IPS-20b (cell line): Measurements from ENCODE around the gene CIART.

Experiments
- H3K27ac ChIP-seq: one replicate; pipeline ENCODE4 v1.5.1; 2013; ENCODE audit warnings: low read length
- H3K27me3 ChIP-seq: 2 replicates; pipeline ENCODE4 v1.6.1; 2013; ENCODE audit warnings: mild to moderate bottlenecking, low read length, inconsistent platforms; ENCODE audit not compliant: insufficient read depth
- H3K36me3 ChIP-seq: 2 replicates; pipeline ENCODE4 v1.6.1; 2013; ENCODE audit warnings: low read depth, mild to moderate bottlenecking, inconsistent platforms, low read length, moderate library complexity; ENCODE audit not compliant: insufficient read depth
- H3K4me1 ChIP-seq: 2 replicates; pipeline ENCODE4 v1.6.1; 2013; ENCODE audit warnings: mild to moderate bottlenecking, control low read depth, inconsistent platforms, low read length, moderate library complexity; ENCODE audit not compliant: insufficient read depth
- H3K4me3 ChIP-seq: 2 replicates; pipeline ENCODE4 v1.5.1; 2013; ENCODE audit warnings: mild to moderate bottlenecking, low read length, inconsistent platforms
- H3K9ac ChIP-seq: 2 replicates; pipeline ENCODE4 v1.6.1; 2013; ENCODE audit warnings: low read depth, mild to moderate bottlenecking, inconsistent platforms, low read length, moderate library complexity
- H3K9me3 ChIP-seq: 2 replicates; pipeline ENCODE4 v1.6.1; 2013; ENCODE audit warnings: mild to moderate bottlenecking, low read depth, low read length, inconsistent platforms; ENCODE audit not compliant: insufficient read depth

CIART gene

DNA sequence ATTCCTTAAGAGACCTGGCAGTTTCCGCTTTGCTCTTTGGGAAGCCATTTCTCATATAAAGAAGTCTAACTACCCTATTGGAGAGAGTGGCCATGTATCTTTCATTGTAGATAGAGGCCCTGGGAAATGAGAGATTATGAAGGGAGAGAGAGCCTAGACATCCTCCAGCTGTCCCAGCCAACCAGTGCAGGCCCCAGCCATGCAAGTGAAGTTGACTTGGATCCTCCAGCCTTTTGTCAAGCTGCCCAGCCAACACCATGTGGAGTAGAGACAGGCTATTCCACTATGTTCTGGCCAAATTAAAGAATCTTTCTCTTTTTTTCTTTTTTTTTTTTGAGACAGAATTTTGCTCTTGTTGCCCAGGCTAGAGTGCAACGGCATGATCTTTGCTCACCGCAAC, 39.4 kb upstream of the CIART start:
- Histone ChIP-seq H3K9ac (no peak overlapping the region), H3K27me3 (no peaks in the 10 kb centered on the region), H3K36me3 (no peaks in the 10 kb centered on the region), H3K27ac (no peak overlapping the region), H3K9me3 (no peaks in the 10 kb centered on the region), H3K4me1 (no peaks in the 10 kb centered on the region), H3K4me3 (no peak overlapping the region)

DNA sequence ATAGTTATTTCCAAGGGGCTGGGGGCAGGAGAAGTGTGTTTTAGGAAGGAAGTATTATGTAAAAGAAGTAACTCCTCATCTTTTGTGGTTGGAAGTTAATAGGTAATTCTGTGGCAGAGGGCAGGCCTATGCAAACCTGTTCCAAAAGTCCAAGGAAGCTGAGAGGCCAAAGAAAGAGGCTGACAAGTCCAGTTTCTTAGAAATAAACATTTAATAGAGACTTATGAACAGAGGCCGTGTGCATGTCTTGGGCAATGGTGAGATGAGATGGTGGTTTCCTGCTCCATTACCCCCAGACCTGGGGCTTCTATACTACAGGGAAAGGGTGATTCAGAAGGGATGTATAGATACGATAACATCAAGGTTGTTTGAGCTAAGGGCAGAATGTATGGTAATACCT, 32.4 kb upstream of the CIART start:
- Histone ChIP-seq H3K9me3 (no peaks in the 10 kb centered on the region), H3K9ac (no peak overlapping the region), H3K36me3 (no peaks in the 10 kb centered on the region), H3K4me3 (no peak overlapping the region), H3K4me1 (no peaks in the 10 kb centered on the region), H3K27ac (no peak overlapping the region), H3K27me3 (no peaks in the 10 kb centered on the region)

DNA sequence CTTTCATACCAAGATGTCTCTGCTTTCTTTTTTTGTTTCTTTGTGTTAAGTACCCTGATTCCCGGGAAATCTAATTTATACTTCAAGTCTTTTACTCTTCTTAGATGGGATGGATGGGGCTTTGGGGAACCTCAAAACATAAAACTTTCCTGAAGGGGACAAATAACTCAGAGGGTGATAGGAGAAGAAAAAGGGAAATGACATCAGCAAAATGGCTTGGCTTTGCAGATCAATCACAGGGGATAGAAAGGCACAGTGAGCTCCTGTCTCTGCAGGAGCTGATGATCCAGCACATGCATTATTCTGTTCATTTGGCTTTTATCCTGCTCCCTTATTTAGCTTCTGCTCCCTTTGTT, 26.2 kb upstream of the CIART start:
- H3K4me3 ChIP-seq: peak overlapping the region; percentile 94
- peaks cover 28% of the 10 kb centered on the region; the same call in 1 of the 2 replicates for H3K4me1 ChIP-seq
- H3K27me3 ChIP-seq: no peaks in the 10 kb centered on the region
- peak overlapping the region; percentile 87 for H3K27ac ChIP-seq
- H3K9ac ChIP-seq: peak overlapping the region; percentile 88
- H3K9me3 ChIP-seq: no peaks in the 10 kb centered on the region
- H3K36me3 ChIP-seq: peaks cover 4% of the 10 kb centered on the region

DNA sequence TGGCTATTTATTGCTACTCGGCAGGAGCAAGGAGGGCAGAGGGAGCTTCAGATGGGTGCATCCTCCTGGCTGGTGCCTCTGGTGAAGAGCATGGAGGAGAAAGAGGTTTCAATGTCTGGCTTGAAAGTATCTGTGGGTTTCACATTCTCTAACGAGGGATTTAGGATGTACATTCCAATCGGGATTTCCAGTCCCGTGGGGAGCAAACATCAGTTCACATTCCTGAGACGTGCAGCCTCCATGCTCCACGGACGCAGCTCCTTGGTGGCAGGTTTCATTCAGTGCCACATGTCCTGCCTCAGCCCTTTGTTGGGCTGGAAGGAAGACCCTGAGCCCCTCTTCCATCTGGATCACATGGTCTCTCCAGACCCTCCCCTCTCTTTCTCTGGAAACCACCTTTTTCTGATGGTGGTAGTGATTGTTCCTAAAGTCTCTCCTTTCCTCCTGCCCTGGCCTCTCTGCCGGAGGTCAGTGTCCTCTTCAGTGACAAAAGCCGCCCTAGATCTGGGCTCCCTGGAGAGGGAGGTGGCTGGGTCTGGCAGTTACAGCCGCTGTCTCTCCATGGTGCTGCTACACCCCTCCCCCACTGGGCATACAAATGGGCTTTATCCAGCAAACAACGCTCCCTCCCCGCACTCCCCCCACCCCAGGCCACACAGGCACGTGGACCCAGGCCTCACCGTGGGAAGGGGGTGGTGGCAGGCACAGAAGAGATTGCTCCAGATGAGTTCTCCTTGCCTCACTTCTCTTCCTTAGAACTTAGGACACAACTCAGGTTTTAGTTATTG, 25.6 kb upstream of the CIART start:
- Histone ChIP-seq H3K9me3 (no peaks in the 10 kb centered on the region), H3K4me3 (peak overlapping the region; percentile 94), H3K36me3 (peaks cover 10% of the 10 kb centered on the region), H3K9ac (peak overlapping the region; percentile 88), H3K27me3 (no peaks in the 10 kb centered on the region), H3K4me1 (peaks cover 28% of the 10 kb centered on the region; the same call in 1 of the 2 replicates), H3K27ac (peak overlapping the region; percentile 87)

DNA sequence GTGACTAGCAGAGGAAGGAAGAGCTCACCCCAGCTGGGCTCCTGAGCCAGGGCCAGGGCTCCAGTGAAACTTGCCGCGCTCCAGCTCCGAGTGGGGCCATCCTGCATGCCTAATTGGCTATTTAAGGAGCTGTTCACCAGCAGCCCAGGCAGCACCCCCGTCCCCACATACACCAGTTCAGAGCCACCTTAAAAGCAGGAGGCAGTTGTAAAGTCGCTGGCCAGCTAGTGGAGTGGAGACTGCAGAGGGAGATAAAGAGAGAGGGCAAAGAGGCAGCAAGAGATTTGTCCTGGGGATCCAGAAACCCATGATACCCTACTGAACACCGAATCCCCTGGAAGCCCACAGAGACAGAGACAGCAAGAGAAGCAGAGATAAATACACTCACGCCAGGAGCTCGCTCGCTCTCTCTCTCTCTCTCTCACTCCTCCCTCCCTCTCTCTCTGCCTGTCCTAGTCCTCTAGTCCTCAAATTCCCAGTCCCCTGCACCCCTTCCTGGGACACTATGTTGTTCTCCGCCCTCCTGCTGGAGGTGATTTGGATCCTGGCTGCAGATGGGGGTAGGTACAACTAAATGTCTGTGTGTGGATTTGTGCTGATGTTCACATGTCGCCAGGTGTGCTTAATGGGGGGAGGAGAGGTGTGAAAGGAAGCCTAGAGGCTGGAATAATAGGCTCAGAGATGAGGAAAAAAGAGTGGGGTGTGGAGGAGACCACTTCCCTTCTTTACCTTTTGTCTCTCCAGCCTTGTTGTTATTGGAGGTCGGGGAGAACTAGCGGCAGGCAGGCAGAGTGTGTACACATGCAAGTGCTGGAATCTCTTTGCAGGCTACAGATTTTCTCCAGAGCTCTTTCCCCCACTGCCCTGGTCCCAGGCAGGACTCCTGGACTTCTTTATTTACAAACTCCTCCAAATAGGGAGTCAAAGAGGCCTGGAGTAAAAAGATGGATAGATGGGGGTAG, 24.4 kb upstream of the CIART start, which contains the start of gene CA14:
Gene CA14 (plus strand): TSS at position 151 of the 962 bp plus-strand sequence. CDS start 355 bp downstream, at position 506.
- Histone ChIP-seq H3K27ac (peak within 1 kb of the TSS; percentile 87), H3K36me3 (peaks cover 21% of the 10 kb centered on the region), H3K4me1 (peaks cover 28% of the 10 kb centered on the region; the same call in 1 of the 2 replicates), H3K27me3 (no peaks in the 10 kb centered on the region), H3K9me3 (no peaks in the 10 kb centered on the region), H3K4me3 (peak within 1 kb of the TSS; percentile 94), H3K9ac (peak within 1 kb of the TSS; percentile 88)

DNA sequence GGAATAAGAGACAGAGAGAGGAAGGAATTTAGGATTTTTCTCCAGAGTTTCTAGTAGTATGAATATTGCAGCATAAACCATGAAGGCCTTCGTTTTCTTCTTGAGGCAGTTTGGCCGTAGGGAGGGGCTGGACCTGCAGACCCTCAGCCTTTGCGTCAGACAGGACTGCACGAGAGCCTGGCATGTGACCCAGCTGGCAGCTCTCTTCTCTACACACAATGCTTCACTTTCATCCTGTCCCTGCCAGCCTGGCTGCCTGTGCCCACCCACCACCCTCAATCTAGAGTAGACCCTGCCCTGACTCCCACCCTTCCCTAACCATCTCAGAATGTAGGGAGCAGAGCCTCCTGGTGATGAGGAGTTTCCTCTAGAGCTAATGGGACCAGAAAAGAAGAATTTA, 23.1 kb upstream of the CIART start:
- peak overlapping the region; percentile 88 for H3K9ac ChIP-seq
- peak overlapping the region; percentile 87 for H3K27ac ChIP-seq
- peaks cover 34% of the 10 kb centered on the region for H3K36me3 ChIP-seq
- H3K4me3 ChIP-seq: peak overlapping the region; percentile 94
- no peaks in the 10 kb centered on the region for H3K9me3 ChIP-seq
- H3K27me3 ChIP-seq: no peaks in the 10 kb centered on the region
- peaks cover 28% of the 10 kb centered on the region; the same call in 1 of the 2 replicates for H3K4me1 ChIP-seq

DNA sequence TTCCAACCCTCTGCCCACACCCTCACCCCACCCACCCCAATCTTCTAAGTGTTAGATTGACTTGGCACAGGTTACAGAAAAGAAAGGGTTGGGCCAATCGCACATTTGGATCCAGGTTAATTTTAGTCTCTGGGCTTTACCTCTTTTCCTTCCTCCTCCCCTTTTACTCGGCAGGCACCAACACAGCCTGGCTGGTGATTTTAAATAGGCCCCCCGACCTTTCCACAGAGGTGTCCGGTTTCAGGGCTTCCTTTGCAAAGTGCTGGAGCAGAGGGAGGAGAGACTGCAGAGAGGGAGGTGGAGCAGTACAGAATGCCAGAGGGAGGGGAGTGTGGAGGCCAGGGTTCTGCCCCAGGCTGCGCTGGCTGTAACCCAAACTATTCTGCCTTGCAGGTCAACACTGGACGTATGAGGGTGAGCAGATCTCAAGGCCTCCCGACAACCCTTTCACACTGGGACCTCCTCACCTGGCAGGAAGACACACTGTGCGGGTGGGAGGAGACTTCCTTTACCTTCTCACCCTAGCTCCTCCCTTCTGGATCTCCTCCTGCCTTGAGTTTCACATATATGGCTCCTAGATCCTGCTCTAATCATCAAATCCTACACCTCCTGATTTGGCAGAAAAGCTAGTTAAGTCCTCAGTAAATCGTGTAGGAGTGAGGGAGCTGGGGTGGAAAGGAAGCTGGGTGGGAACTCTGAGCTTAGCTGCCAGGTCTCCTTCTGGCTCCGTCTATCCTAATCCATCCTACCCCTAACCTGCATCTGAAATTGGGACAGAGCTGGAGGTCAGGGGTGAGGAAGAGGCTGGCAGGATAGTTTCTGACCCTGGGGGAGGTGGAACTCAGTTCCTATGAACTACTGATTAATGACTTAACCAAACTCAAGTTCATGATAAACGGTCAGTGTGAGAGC, 22.3 kb upstream of the CIART start:
- H3K27me3 ChIP-seq: no peaks in the 10 kb centered on the region
- H3K9ac ChIP-seq: peak overlapping the region; percentile 88; the same call in 1 of the 2 replicates
- peaks cover 42% of the 10 kb centered on the region for H3K36me3 ChIP-seq
- H3K27ac ChIP-seq: peak overlapping the region; percentile 87
- peak overlapping the region; percentile 94 for H3K4me3 ChIP-seq
- H3K4me1 ChIP-seq: peaks cover 28% of the 10 kb centered on the region; the same call in 1 of the 2 replicates
- no peaks in the 10 kb centered on the region for H3K9me3 ChIP-seq

DNA sequence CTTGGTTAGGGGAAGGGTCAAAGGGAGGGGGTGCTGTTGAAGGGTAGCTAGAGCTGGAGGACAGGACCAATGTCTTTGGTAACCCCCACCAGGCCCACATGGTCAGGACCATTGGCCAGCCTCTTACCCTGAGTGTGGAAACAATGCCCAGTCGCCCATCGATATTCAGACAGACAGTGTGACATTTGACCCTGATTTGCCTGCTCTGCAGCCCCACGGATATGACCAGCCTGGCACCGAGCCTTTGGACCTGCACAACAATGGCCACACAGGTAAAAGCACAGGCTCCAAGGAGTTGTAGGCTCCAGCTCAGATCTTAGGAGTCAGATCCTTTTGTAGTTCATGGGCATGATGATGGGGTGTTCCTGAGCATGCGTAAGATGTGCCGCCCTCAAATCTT, 21.0 kb upstream of the CIART start:
- Histone ChIP-seq H3K4me3 (no peak overlapping the region), H3K9me3 (no peaks in the 10 kb centered on the region), H3K9ac (no peak overlapping the region), H3K27me3 (no peaks in the 10 kb centered on the region), H3K27ac (no peak overlapping the region), H3K4me1 (peaks cover 20% of the 10 kb centered on the region; the same call in 1 of the 2 replicates), H3K36me3 (peaks cover 56% of the 10 kb centered on the region)

DNA sequence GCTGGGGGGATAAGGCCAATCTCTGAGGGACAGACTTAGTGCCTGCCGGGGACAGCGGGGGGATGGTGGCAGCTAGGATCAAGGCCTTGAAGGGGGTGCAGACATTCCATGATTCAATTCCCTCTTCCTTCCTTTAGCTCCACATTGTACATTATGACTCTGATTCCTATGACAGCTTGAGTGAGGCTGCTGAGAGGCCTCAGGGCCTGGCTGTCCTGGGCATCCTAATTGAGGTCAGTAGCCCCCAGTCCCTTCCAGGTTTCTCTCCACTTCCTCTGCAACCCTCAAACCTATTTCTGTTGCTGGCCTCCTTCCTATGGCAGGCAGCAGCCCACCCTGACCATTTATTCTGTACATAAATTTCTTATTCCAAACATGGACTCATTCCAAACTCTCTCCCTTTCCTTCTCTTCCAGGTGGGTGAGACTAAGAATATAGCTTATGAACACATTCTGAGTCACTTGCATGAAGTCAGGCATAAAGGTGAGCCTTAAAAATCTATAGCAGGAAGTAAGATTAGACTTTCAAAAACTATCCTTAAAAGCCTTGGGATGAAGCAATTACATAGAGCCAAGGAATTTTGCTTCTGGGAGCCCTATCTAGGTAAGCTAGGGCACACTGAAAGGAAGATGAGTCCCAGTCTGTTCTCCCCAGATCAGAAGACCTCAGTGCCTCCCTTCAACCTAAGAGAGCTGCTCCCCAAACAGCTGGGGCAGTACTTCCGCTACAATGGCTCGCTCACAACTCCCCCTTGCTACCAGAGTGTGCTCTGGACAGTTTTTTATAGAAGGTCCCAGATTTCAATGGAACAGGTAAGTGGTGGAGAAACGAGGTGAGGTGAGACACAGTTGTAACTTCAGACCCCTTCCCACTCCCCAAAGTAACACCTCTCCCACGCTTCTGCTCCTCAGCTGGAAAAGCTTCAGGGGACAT, 19.7 kb upstream of the CIART start:
- H3K36me3 ChIP-seq: peaks cover 66% of the 10 kb centered on the region
- H3K9me3 ChIP-seq: no peaks in the 10 kb centered on the region
- no peak overlapping the region for H3K27ac ChIP-seq
- no peaks in the 10 kb centered on the region for H3K27me3 ChIP-seq
- H3K4me1 ChIP-seq: peaks cover 17% of the 10 kb centered on the region; the same call in 1 of the 2 replicates
- no peak overlapping the region for H3K4me3 ChIP-seq
- no peak overlapping the region for H3K9ac ChIP-seq

DNA sequence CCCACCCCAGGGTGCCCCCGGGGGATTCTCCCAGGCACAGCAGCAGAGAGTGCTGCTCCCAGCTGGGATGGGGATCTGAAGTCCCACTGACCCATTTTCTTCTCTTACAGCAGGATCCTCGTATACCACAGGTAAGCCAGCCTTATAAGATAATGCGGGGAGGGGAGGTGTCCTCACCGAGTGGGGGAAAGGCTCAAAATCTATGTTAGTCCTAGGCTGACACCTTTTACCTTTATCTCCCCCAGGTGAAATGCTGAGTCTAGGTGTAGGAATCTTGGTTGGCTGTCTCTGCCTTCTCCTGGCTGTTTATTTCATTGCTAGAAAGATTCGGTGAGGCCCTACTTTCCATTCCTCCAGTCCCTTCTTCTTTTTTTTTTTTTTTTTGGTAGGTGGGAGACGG, 18.8 kb upstream of the CIART start:
- H3K36me3 ChIP-seq: peaks cover 66% of the 10 kb centered on the region
- no peaks in the 10 kb centered on the region for H3K27me3 ChIP-seq
- no peak overlapping the region for H3K4me3 ChIP-seq
- no peak overlapping the region for H3K9ac ChIP-seq
- H3K27ac ChIP-seq: no peak overlapping the region
- H3K4me1 ChIP-seq: peaks cover 17% of the 10 kb centered on the region; the same call in 1 of the 2 replicates
- no peaks in the 10 kb centered on the region for H3K9me3 ChIP-seq
